Upper lobe of left lung (tissue), 4 donors: ENCODE data around the gene IFITM2.

Source experiments
- EP300 ChIP-seq, 4 donors: sonication (generic); formaldehyde crosslinking; IDR thresholded peaks; one replicate each; pipeline ENCODE4 v1.5.1; 2017; ENCODE audit warnings: antibody characterized with exemption in 4 of 4, control low read depth in 2 of 4
- POLR2A ChIP-seq, 4 donors: fragments of 450-650 bp; IDR thresholded peaks; one replicate each; pipeline ENCODE4 v1.5.1; 2016 to 2017; ENCODE audit warnings: antibody characterized with exemption in 4 of 4, mild to moderate bottlenecking in 2 of 4

DNA sequence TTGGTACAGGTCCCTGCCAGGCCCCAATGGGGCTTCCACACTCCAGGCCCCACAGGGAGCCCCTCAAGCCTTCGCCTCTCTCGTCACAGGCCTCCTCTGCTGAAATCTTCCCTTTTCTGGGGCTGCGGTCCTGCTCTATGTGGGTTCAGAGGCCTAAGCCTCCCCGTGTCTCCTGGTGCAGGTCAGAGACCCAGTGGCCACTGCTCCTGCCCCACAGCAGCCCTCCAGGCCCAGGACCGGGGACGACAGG is 18.9 kb downstream of the IFITM2 start:
- no peak for TF ChIP-seq POLR2A (IDR thresholded peaks at IDR 0.05)
- TF ChIP-seq EP300 (IDR thresholded peaks at IDR 0.05) = no peak
